Measurements from ENCODE around the gene PPARD.

- TF ChIP-seq CTCF (IDR thresholded peaks at IDR 0.05) (peak; percentile 54 to 64), POLR2A (IDR thresholded peaks at IDR 0.05) (no peak), EP300 (IDR thresholded peaks at IDR 0.05) (no peak), POLR2AphosphoS5 (IDR thresholded peaks at IDR 0.05) (no peak)
Observed at GRCh38 chr6:35449287-35449881, 107.0 kb downstream of the PPARD start.

All from suprapubic skin (tissue), 4 donors.